Heart left ventricle (tissue), 13 donors: ENCODE results near the gene MROH7.

Experiments
- POLR2A ChIP-seq, 2 donors: fragments of 450-650 bp; IDR thresholded peaks; one replicate each; pipeline ENCODE4 v1.6.1; 2017; ENCODE audit warnings: antibody characterized with exemption in 2 of 2, mild to moderate bottlenecking in 2 of 2, moderate library complexity in 2 of 2
- TF ChIP-seq, protein P1 (sequence below), 12 donors: fragments of 200-600 bp; sonication (generic) in 4 of 12; IDR thresholded peaks; one replicate each; pipeline versions ENCODE4 v1.5.0 to v1.8.0; 2018 to 2022; ENCODE audit warnings: antibody characterized with exemption in 12 of 12, mild to moderate bottlenecking in 5 of 12
- donor health status: ischemic (EF 13 %, LVEDD 7.1; RV severe dilation, severe dysfunction).
- donor health status: DM: no; HTN: yes; CAD: no.
- donor health status: DM: no; HTN: no; CAD: no.
- donor health status: ischemic (EF 25% LVEDD 6.9; RV normal size, moderate dysfunction).
- donor health status: ischemic (EF 25% LVEDD 5.7; RV mildly dilated, moderate dysfunction).
- donor health status: ischemic (EF 35%, LVEDD 5.7; RV mildly dilated, moderate dysfunction).
- donor health status: nonischemic (EF 11% LVEDD 7.7; RV severe dilation, severe dysfunction).
- donor health status: DM: yes; HTN: yes; CAD: no.
- donor health status: PGD.
- donor health status: ischemic (EF 29% LVEDD 5.4; RV normal size, mild dysfunction).
- donor health status: nonischemic (EF 23%, LVEDD 6.1; RV moderate dilation, normal function).

DNA sequence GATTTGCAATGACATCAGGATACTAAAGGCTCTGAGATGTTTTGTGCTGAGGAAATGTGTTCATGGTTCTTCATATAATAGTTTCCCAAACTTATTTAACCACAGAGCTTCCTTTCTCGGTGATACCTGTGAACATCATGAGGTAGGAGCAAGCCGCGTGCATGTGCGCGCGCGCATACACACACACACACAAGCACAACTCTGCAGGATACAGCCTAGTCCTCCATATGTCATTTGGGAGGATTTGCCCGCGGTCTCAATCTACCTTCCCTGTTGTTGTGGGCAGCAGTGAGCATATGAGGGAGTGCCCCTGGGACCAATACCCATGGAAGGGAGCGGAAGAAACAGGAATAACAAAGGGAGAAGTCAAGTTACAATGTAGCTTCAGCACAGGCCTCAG lies 61.9 kb downstream of the MROH7 start:
- TF ChIP-seq, protein P1, sequence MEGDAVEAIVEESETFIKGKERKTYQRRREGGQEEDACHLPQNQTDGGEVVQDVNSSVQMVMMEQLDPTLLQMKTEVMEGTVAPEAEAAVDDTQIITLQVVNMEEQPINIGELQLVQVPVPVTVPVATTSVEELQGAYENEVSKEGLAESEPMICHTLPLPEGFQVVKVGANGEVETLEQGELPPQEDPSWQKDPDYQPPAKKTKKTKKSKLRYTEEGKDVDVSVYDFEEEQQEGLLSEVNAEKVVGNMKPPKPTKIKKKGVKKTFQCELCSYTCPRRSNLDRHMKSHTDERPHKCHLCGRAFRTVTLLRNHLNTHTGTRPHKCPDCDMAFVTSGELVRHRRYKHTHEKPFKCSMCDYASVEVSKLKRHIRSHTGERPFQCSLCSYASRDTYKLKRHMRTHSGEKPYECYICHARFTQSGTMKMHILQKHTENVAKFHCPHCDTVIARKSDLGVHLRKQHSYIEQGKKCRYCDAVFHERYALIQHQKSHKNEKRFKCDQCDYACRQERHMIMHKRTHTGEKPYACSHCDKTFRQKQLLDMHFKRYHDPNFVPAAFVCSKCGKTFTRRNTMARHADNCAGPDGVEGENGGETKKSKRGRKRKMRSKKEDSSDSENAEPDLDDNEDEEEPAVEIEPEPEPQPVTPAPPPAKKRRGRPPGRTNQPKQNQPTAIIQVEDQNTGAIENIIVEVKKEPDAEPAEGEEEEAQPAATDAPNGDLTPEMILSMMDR (IDR thresholded peaks at IDR 0.05) = no peak
- TF ChIP-seq POLR2A (IDR thresholded peaks at IDR 0.05) = no peak
